HUDEP-2 (cell line): ENCODE results near the gene AFG1L.
"Not testable (repeated sequence)": the region's sequence is repeated elsewhere in the genome, so short reads cannot be mapped to it uniquely, and the experiment has no call there.

Experiments
- DNase-seq, 76 experiments: peaks; one replicate each; lab custom pipeline; 2025; ENCODE audit not compliant: unreplicated experiment in 76 of 76; lab: John Stamatoyannopoulos, UW

AFG1L gene

GRCh38 chr6:108343894-108344293 lies 49.0 kb downstream of the AFG1L start:
- no peak for DNase-seq

GRCh38 chr6:108348655-108349349 lies 53.9 kb downstream of the AFG1L start:
- DNase-seq: no peak

GRCh38 chr6:108350528-108350927 lies 55.7 kb downstream of the AFG1L start:
- no peak for DNase-seq

GRCh38 chr6:108353853-108354252 lies 59.0 kb downstream of the AFG1L start:
- DNase-seq: no peak

GRCh38 chr6:108355120-108355519 lies 60.3 kb downstream of the AFG1L start:
- no peak for DNase-seq

GRCh38 chr6:108355890-108356289 lies 61.0 kb downstream of the AFG1L start:
- no peak for DNase-seq

GRCh38 chr6:108359901-108360882 lies 65.3 kb downstream of the AFG1L start:
- DNase-seq: peak in 20 of 76 experiments; percentile 8 to 66 (median 32)

GRCh38 chr6:108360919-108361311 lies 66.1 kb downstream of the AFG1L start:
- DNase-seq: peak in 5 of 76 experiments; percentile 37 to 61 (median 49)

- DNase-seq: peak in 73 of 76 experiments; percentile 45 to 94 (median 76)
Observed at GRCh38 chr6:108361312-108361932, 66.6 kb downstream of the AFG1L start.

- peak in 1 of 76 experiments; percentile 21 for DNase-seq
Observed at GRCh38 chr6:108362455-108362854, 67.6 kb downstream of the AFG1L start.

GRCh38 chr6:108363113-108363512 lies 68.3 kb downstream of the AFG1L start:
- DNase-seq: no peak

- DNase-seq: peak in 1 of 76 experiments; percentile 5
Observed at GRCh38 chr6:108363889-108364313, 69.0 kb downstream of the AFG1L start.

- no peak for DNase-seq
Observed at GRCh38 chr6:108364470-108364869, 69.6 kb downstream of the AFG1L start.

- no peak for DNase-seq
Observed at GRCh38 chr6:108365478-108365877, 70.6 kb downstream of the AFG1L start.

- no peak for DNase-seq
Observed at GRCh38 chr6:108366236-108366635, 71.4 kb downstream of the AFG1L start.

- DNase-seq: no peak
Observed at GRCh38 chr6:108368431-108369030, 73.7 kb downstream of the AFG1L start.

GRCh38 chr6:108380876-108381275 lies 86.0 kb downstream of the AFG1L start:
- DNase-seq: no peak

GRCh38 chr6:108383981-108384380 lies 89.1 kb downstream of the AFG1L start:
- no peak for DNase-seq

GRCh38 chr6:108389190-108389589 lies 94.3 kb downstream of the AFG1L start:
- DNase-seq: not testable (repeated sequence)

- no peak for DNase-seq
Observed at GRCh38 chr6:108395297-108395696, 100.4 kb downstream of the AFG1L start.

- no peak for DNase-seq
Observed at GRCh38 chr6:108403236-108403635, 108.4 kb downstream of the AFG1L start.
